Adipocyte (in vitro differentiated cells): Measurements from ENCODE around the gene WNT9B.

ENCODE experiments used
- DNase-seq: peaks from one replicate; pipeline ENCODE4 v3.0.0-alpha.2; 2015; ENCODE audit warnings: low read depth
- H3K27me3 ChIP-seq: replicated peaks from 2 replicates; pipeline ENCODE4 v1.7.0; 2013; ENCODE audit warnings: mild to moderate bottlenecking, low read length, moderate library complexity; ENCODE audit not compliant: control insufficient read depth, insufficient read depth
- H3K36me3 ChIP-seq: 2 replicates; pipeline ENCODE4 v1.7.0; 2013; ENCODE audit warnings: low read length, mild to moderate bottlenecking, moderate library complexity; ENCODE audit not compliant: control insufficient read depth, insufficient read depth, severe bottlenecking
- H3K4me1 ChIP-seq: 2 replicates; pipeline ENCODE4 v1.7.0; 2013; ENCODE audit warnings: mild to moderate bottlenecking, low read length, moderate library complexity; ENCODE audit not compliant: control insufficient read depth, insufficient read depth
- H3K4me3 ChIP-seq: 2 replicates; pipeline ENCODE4 v1.7.0; 2013; ENCODE audit warnings: mild to moderate bottlenecking, low read length, moderate library complexity
- H3K9ac ChIP-seq: 2 replicates; pipeline ENCODE4 v1.7.0; 2013; ENCODE audit warnings: mild to moderate bottlenecking, low read length, moderate library complexity
- H3K9me3 ChIP-seq: 2 replicates; pipeline ENCODE4 v1.7.0; 2013; ENCODE audit warnings: mild to moderate bottlenecking, low read length, moderate library complexity; ENCODE audit not compliant: control insufficient read depth

Gene WNT9B, protein sequence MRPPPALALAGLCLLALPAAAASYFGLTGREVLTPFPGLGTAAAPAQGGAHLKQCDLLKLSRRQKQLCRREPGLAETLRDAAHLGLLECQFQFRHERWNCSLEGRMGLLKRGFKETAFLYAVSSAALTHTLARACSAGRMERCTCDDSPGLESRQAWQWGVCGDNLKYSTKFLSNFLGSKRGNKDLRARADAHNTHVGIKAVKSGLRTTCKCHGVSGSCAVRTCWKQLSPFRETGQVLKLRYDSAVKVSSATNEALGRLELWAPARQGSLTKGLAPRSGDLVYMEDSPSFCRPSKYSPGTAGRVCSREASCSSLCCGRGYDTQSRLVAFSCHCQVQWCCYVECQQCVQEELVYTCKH

DNA sequence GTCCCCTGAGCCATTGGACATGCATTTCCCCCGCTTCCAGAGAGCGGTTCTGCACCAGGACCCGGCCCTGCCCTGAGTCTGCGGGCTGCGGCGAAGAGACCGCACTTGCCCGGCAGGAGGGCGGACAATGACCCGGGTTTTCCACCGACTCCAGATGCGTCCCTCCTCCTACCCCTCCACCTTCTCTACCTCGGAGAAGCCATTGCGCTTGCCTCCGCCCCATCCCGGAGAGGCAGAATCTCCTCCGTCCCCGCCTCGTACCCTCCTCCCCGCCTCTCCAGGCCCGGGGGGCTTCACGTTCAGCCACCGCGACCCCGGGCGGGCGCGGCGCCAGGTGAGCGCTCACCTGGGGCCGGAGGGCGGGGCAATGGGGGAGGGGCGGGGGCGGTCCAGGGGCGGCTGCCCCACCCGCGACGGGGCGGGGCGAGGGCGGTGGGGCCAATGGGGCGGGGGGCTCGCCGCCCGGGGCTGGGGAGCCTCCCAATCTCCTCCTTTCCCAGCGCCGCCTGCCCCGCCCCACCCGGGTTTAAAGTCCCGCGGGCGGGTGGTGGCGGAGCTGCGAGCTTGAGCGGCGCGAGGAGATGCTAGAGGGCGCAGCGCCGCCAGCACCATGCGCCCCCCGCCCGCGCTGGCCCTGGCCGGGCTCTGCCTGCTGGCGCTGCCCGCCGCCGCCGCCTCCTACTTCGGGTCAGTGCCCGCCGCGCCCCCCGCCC lies at the start of gene WNT9B:
Gene WNT9B, plus strand, starts transcription at position 555 of the 713 bp plus-strand sequence. Its CDS starts 56 bp downstream, at position 611.
- no peaks in the 10 kb centered on the region for H3K9me3 ChIP-seq
- no peaks in the 10 kb centered on the region for H3K4me1 ChIP-seq
- H3K36me3 ChIP-seq = no peaks in the 10 kb centered on the region
- peak; percentile 55 for DNase-seq
- H3K9ac ChIP-seq = no peak within 1 kb of the TSS
- peaks cover 53% of the 10 kb centered on the region for H3K27me3 ChIP-seq
- H3K4me3 ChIP-seq = peak within 1 kb of the TSS; percentile 32

DNA sequence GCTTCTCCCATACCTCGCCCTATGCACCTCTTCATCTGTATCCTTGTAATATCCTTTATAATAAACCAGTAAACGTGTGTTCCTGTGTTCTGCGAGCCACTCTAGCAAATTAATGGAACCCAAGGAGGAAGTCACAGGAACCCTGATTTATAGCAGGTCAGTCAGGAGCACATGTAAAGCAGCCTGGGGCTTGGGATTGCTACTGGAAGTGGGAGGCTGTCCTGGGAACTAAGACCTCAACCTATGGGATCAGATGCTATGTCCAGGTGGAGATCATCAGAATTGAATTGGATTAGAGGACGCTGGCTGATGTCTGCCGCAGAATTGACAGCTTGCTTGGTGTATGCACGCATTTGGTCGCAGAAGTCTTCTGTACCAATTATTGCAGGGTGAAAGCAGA lies 48.6 kb upstream of the WNT9B start:
- no peaks in the 10 kb centered on the region for H3K36me3 ChIP-seq
- H3K27me3 ChIP-seq = peaks cover 14% of the 10 kb centered on the region
- H3K4me1 ChIP-seq = no peaks in the 10 kb centered on the region
- DNase-seq = no peak
- no peak overlapping the region for H3K4me3 ChIP-seq
- no peak overlapping the region for H3K9ac ChIP-seq
- H3K9me3 ChIP-seq = no peaks in the 10 kb centered on the region

DNA sequence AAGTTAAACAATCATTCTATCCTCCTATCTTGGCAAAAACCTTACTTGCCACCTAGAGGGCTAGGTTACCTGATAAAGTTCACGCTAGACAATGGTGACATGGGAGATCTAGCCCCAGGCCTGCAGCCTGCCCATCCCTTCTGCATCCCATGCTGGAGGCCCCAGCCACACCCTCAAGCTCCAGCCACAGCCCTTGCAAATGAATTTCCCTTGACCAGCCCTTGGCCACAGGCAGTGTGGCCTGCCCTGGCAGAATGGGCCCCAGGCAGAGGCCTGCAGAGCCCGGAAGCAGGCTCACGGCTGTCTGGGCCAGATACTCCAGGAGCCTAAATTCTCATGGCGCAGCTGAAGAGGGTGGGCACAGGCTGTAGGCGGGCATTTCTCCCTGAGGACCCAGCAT lies 47.8 kb upstream of the WNT9B start:
- no peaks in the 10 kb centered on the region for H3K36me3 ChIP-seq
- DNase-seq = no peak
- H3K9me3 ChIP-seq = no peaks in the 10 kb centered on the region
- peaks cover 14% of the 10 kb centered on the region for H3K27me3 ChIP-seq
- H3K4me3 ChIP-seq = no peak overlapping the region
- H3K4me1 ChIP-seq = no peaks in the 10 kb centered on the region
- no peak overlapping the region for H3K9ac ChIP-seq

DNA sequence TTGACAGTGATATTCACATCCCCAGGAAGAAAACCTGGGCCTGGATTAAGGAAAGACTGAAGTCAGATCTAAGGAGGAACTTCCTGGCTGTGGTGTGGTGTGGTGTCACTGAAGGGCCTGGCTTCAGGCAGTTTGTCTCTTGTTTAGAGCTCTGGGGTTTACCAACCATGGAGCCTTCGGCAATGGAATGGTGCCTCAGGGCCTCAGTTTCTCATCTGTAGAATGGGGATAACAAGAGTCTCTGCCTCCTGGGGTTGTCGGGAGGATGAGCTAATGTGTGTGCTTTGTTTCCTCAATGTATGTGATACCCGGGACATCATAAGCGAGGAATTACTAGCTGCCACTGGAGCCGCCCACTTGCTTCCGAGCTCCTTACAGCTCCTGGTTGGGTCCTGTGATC lies 45.6 kb upstream of the WNT9B start:
- H3K9me3 ChIP-seq = no peaks in the 10 kb centered on the region
- no peaks in the 10 kb centered on the region for H3K36me3 ChIP-seq
- H3K4me3 ChIP-seq = no peak overlapping the region
- DNase-seq = no peak
- H3K9ac ChIP-seq = no peak overlapping the region
- H3K4me1 ChIP-seq = no peaks in the 10 kb centered on the region
- peaks cover 17% of the 10 kb centered on the region for H3K27me3 ChIP-seq

DNA sequence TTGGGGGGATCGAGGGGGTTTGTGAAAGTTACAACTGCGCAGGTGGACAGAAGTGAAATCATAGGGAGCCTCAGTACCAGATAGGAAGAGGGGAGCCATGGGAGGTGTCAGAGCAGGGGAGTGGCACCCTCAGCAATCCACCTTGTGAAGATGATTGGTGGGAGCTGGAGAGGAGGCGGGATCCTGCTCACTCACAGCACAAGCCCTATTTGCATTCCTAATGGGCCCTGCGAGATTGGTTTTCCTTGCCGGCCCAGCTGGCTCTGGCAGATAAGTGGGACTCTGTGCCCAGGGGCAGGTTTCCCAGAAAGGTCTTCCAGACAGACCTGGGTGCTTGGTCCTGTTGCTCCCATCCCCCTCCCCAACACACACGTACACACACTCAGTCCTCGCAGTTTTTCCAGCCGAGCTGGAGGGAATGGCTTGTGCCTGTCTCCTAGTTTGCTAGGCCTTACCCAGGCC lies 42.2 kb upstream of the WNT9B start:
- no peak overlapping the region for H3K9ac ChIP-seq
- DNase-seq = no peak
- no peaks in the 10 kb centered on the region for H3K4me1 ChIP-seq
- no peaks in the 10 kb centered on the region for H3K9me3 ChIP-seq
- H3K27me3 ChIP-seq = peaks cover 21% of the 10 kb centered on the region
- H3K36me3 ChIP-seq = no peaks in the 10 kb centered on the region
- no peak overlapping the region for H3K4me3 ChIP-seq

DNA sequence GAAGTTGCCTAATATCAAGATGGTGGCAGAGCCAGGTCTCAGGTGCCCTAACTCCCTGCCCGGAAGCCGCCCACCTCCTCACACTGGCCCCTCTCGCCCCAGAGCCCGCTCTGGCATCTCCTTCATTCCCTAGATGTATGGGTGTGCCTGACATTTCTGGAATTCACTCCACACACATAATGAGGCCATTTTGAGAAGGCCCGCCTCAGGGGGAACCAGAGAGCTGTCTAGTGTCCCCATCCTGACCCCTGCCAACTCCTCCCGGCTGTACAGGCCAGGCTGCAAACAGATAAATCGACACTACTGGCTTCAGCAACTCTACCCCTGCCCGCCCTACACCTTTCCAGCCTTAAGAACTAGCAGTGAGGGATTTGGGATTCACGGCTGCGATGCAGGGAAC lies 40.5 kb upstream of the WNT9B start:
- H3K9me3 ChIP-seq = no peaks in the 10 kb centered on the region
- no peaks in the 10 kb centered on the region for H3K36me3 ChIP-seq
- no peaks in the 10 kb centered on the region for H3K4me1 ChIP-seq
- peaks cover 33% of the 10 kb centered on the region for H3K27me3 ChIP-seq
- DNase-seq = no peak
- no peak overlapping the region for H3K4me3 ChIP-seq
- H3K9ac ChIP-seq = no peak overlapping the region

DNA sequence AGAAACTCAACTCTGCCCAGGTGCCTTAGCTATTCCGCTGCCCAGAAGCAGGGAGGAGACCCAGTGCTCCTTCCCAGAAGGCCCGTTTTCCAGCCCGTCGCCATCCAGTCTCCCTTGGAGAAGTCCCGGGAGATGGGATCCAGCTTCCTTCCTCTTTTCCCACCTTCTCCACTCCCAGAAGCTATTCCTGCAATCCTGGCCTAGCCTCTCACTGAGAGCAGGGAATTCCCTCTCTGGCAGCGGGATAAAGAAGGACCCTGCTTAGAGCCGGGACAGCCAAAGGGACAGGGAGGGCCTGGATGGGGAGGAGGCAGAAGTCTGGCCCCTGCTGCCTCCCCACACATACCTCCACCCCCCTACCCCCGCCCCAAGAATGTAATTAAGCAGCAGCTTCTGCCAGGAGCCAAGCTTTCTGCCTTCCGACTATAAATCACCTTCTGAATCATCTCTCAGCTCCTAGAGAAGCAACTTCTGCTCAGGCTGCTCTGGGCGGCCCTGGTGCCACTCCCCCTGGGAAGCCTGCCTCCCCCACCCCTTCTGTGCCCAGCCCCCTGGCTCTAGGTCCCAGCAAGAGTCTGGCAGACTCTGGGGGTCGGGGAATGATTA lies 39.3 kb upstream of the WNT9B start:
- Histone ChIP-seq H3K4me1 (no peaks in the 10 kb centered on the region), H3K4me3 (no peak overlapping the region), H3K9ac (no peak overlapping the region), H3K27me3 (peaks cover 46% of the 10 kb centered on the region), H3K9me3 (no peaks in the 10 kb centered on the region), H3K36me3 (no peaks in the 10 kb centered on the region)
- no peak for DNase-seq

DNA sequence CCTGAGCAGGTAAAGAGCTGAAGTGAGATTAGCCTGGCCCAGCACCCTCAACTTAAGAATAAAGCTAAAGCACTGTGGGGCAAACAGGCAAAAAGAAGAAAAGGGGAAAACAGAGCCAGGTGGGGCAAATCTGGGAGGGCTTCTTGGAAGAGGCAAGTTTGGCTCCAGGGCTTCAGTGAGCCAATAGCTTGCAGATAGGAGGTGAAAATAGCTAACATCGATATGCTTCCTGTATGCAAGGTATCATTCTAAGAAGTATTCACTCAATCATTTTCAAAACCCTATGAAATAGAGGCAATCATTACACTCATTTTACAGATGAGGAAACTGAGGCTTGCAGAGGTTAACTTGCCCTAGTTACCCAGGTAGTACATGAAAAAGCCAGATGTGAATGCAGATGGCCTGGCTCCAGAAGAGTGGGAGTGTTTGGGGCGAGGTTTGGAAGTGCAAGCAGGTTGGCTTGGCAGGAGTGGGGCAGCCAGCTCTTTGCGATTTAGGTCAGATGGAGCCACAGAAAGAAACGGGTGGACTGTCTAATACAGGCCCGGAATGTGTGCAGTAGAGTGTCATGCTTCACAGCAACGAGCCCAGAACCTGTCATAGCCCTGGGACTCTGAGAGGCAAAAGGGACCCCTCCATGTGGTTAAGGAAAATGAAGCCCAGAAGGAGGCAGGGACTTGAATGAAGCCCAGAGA lies 38.6 kb upstream of the WNT9B start:
- H3K4me3 ChIP-seq = no peak overlapping the region
- peaks cover 53% of the 10 kb centered on the region for H3K27me3 ChIP-seq
- DNase-seq = no peak
- H3K4me1 ChIP-seq = no peaks in the 10 kb centered on the region
- no peaks in the 10 kb centered on the region for H3K9me3 ChIP-seq
- H3K9ac ChIP-seq = no peak overlapping the region
- no peaks in the 10 kb centered on the region for H3K36me3 ChIP-seq

DNA sequence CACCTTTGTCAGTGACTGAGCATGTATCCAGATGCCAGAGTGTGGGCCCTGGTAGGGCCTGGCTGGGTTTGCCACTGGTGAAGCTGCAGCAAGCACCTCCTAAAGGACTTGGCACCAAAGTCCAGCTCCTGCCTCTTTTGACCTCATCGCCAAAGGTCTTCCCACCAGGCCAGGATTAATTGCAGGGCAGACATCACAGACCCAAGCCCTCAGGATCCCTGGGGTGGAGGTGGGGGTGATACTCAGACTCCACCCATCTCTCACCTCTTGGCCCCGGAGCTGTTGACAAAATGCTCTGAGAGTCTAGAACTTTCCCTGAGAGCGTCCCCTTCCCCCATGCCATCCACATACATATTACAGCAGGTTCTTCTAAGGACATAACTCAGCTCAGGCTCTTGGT lies 37.5 kb upstream of the WNT9B start:
- DNase-seq = no peak
- Histone ChIP-seq H3K36me3 (no peaks in the 10 kb centered on the region), H3K4me3 (no peak overlapping the region), H3K27me3 (peaks cover 57% of the 10 kb centered on the region), H3K4me1 (peaks cover 1% of the 10 kb centered on the region), H3K9me3 (no peaks in the 10 kb centered on the region), H3K9ac (no peak overlapping the region)

DNA sequence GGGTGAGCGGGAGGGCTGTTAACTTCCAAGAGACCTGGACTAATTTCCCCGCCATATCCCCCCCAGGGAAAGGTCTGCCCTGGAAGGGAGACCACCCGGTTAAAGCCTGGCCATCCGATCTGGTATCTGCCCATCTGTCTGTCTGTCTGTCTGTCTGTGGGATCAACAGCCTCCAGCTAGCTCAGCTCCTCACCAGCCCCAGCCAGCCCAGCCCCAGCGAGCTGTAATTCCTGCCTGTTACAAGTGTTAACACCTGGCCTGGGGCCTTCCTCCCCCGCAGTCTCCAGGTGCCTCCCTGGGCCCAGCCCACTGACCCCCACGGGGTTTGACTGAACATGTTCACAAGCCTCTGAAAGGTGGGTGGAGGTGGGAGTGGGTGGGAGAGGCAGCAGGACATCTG lies 36.9 kb upstream of the WNT9B start:
- no peak for DNase-seq
- peaks cover 62% of the 10 kb centered on the region for H3K27me3 ChIP-seq

More for the DNA sequence above, 36.9 kb upstream of the WNT9B start:
- H3K9ac ChIP-seq = no peak overlapping the region
- H3K36me3 ChIP-seq = no peaks in the 10 kb centered on the region
- peaks cover 5% of the 10 kb centered on the region for H3K4me1 ChIP-seq
- no peaks in the 10 kb centered on the region for H3K9me3 ChIP-seq
- H3K4me3 ChIP-seq = no peak overlapping the region
